ENCODE measurements around the gene WBP4.
"Not testable (repeated sequence)": the region's sequence is repeated elsewhere in the genome, so short reads cannot be mapped to it uniquely, and the experiment has no call there.

Gene WBP4

DNA sequence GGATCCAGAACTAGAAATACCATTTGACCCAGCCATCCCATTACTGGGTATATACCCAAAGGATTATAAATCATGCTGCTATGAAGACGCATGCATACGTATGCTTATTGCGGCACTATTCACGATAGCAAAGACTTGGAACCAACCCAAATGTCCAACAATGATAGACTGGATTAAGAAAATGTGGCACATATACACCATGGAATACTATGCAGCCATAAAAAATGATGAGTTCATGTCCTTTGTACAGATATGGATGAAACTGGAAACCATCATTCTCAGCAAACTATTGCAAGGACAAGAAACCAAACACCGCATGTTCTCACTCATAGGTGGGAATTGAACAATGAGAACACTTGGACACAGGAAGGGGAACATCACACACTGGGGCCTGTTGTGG is 24.8 kb upstream of the WBP4 start:
- H3K4me2 ChIP-seq (ENCODE audit: low read length); H3K23ac ChIP-seq (ENCODE audit: low read length); H2BK5ac ChIP-seq (ENCODE audit: low read length); H3K9ac ChIP-seq (ENCODE audit: low read length); H3K56ac ChIP-seq (ENCODE audit: low read length); H3K4me1 ChIP-seq (ENCODE audit: control insufficient read depth, low read depth, low read length); H4K8ac ChIP-seq (ENCODE audit: low read depth, low read length); DNase-seq; H3K4me3 ChIP-seq (ENCODE audit: low read length); H3K79me2 ChIP-seq (ENCODE audit: control insufficient read depth, insufficient read depth, low read length); H4K5ac ChIP-seq (ENCODE audit: low read length); H3K4ac ChIP-seq (ENCODE audit: low read depth, low read length); H2BK120ac ChIP-seq (ENCODE audit: low read depth, low read length); H3K79me1 ChIP-seq (ENCODE audit: low read length); H3K36me3 ChIP-seq (ENCODE audit: control insufficient read depth, insufficient read depth, low read length); H2BK15ac ChIP-seq (replicated peaks; ENCODE audit: low read depth); H2AK5ac ChIP-seq (ENCODE audit: low read length); H3K18ac ChIP-seq (ENCODE audit: low read length); H3K27me3 ChIP-seq (ENCODE audit: insufficient read depth, low read length, poor library complexity); H3K27ac ChIP-seq (ENCODE audit: low read depth, low read length): not testable (repeated sequence)
- no CpG with 5 or more reads among the region's 5 CpGs for WGBS (ENCODE audit: extremely low coverage, insufficient coverage, low lambda C conversion rate)

DNA sequence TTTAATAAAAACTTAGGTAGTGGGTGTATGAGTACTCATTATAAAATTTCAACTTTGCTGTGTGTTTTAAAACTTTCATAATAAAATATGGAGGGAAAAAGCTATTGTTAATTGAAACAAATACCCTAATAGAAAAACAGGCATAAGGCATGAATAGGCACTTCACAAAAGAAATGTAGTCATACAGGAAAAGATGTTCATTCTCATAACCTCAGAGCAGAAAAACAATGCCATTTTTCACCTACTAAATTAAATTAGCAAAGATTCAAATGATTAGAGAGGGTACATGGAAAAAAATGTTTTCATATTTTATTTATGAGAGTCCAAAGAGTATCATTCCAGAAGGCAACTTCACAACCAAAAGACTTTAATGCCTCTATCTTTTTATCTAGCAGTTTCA is 21.6 kb upstream of the WBP4 start:
- no peak overlapping the region for H3K4me3 ChIP-seq (ENCODE audit: low read length)
- no peak overlapping the region for H3K23ac ChIP-seq (ENCODE audit: low read length)
- H2BK15ac ChIP-seq (replicated peaks; ENCODE audit: low read depth) = no peak overlapping the region

DNA sequence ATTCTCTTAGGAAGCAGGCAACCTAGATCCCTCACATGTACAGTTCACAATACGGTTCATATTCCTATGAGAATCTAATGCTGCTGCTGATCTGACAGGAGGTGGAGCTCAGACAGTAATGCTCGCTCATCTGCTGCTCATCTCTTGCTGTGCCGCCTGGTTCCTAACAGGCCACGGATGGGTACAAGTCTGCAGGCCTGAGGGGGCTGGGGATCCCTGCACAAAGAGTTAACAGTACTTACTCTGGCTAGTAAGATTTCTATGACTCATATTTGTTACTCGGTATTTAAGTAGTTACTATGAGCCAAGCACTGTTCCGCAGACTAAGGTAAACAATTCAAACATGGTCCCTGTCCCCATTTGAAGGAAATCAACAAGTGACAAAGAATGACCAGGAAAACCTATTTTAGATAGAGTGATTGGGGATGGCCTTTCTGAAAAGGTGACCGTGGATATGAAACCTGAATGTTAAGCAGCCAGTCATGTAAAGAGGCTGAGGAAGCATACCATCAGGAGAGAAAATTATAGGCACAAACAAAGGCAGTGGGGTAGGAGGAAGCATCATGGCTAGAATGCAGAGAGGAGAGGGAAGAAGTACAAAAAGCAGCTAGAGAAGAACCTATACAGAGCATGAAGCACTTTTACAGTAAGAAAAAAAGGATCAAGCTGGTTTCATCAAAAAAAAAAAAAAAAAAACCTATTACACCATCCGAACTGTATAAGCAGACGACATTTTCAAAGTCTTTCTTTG is 20.6 kb upstream of the WBP4 start:
- Histone ChIP-seq H3K56ac (ENCODE audit: low read length) (no peak overlapping the region), H4K8ac (ENCODE audit: low read depth, low read length) (no peak overlapping the region), H3K79me2 (ENCODE audit: control insufficient read depth, insufficient read depth, low read length) (no peaks in the 10 kb centered on the region), H3K23ac (ENCODE audit: low read length) (no peak overlapping the region), H3K79me1 (ENCODE audit: low read length) (no peaks in the 10 kb centered on the region), H3K4me3 (ENCODE audit: low read length) (no peak overlapping the region), H3K9ac (ENCODE audit: low read length) (no peak overlapping the region), H3K4me2 (ENCODE audit: low read length) (no peak overlapping the region), H2BK120ac (ENCODE audit: low read depth, low read length) (no peak overlapping the region), H2BK5ac (ENCODE audit: low read length) (no peak overlapping the region), H3K27me3 (ENCODE audit: insufficient read depth, low read length, poor library complexity) (no peaks in the 10 kb centered on the region), H3K4ac (ENCODE audit: low read depth, low read length) (no peak overlapping the region), H3K27ac (ENCODE audit: low read depth, low read length) (no peak overlapping the region), H3K18ac (ENCODE audit: low read length) (no peak overlapping the region), H4K5ac (ENCODE audit: low read length) (no peak overlapping the region), H2AK5ac (ENCODE audit: low read length) (no peak overlapping the region), H3K36me3 (ENCODE audit: control insufficient read depth, insufficient read depth, low read length) (no peaks in the 10 kb centered on the region), H3K4me1 (ENCODE audit: control insufficient read depth, low read depth, low read length) (no peaks in the 10 kb centered on the region), H2BK15ac (replicated peaks; ENCODE audit: low read depth) (no peak overlapping the region)
- no peak for DNase-seq
- WGBS (ENCODE audit: extremely low coverage, insufficient coverage, low lambda C conversion rate) = 100% methylated on average over 2 of the region's 9 CpGs

More for the DNA sequence above, 21.6 kb upstream of the WBP4 start:
- Histone ChIP-seq H3K18ac (ENCODE audit: low read length) (no peak overlapping the region), H2BK120ac (ENCODE audit: low read depth, low read length) (no peak overlapping the region), H4K8ac (ENCODE audit: low read depth, low read length) (no peak overlapping the region), H3K4me2 (ENCODE audit: low read length) (no peak overlapping the region), H4K5ac (ENCODE audit: low read length) (no peak overlapping the region), H2AK5ac (ENCODE audit: low read length) (no peak overlapping the region), H3K56ac (ENCODE audit: low read length) (no peak overlapping the region), H3K27me3 (ENCODE audit: insufficient read depth, low read length, poor library complexity) (no peaks in the 10 kb centered on the region), H3K36me3 (ENCODE audit: control insufficient read depth, insufficient read depth, low read length) (no peaks in the 10 kb centered on the region), H3K4ac (ENCODE audit: low read depth, low read length) (no peak overlapping the region), H3K9ac (ENCODE audit: low read length) (no peak overlapping the region), H3K27ac (ENCODE audit: low read depth, low read length) (no peak overlapping the region), H2BK5ac (ENCODE audit: low read length) (no peak overlapping the region), H3K79me1 (ENCODE audit: low read length) (no peaks in the 10 kb centered on the region), H3K4me1 (ENCODE audit: control insufficient read depth, low read depth, low read length) (no peaks in the 10 kb centered on the region), H3K79me2 (ENCODE audit: control insufficient read depth, insufficient read depth, low read length) (no peaks in the 10 kb centered on the region)
- DNase-seq = no peak

DNA sequence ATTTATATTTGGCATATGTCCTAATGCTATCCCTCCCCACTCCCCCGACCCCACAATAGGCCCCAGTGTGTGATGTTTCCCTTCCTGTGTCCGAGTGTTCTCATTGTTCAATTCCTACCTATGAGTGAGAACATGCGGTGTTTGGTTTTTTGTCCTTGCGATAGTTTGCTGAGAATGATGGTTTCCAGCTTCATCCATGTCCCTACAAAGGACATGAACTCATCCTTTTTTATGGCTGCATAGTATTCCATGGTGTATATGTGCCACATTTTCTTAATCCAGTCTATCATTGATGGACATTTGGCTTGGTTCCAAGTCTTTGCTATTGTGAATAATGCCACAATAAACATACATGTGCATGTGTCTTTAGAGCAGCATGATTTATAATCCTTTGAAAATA is 18.9 kb upstream of the WBP4 start:
- not testable (repeated sequence) for H3K27me3 ChIP-seq (ENCODE audit: insufficient read depth, low read length, poor library complexity); H3K4me1 ChIP-seq (ENCODE audit: control insufficient read depth, low read depth, low read length); H3K18ac ChIP-seq (ENCODE audit: low read length); H2BK5ac ChIP-seq (ENCODE audit: low read length); H3K23ac ChIP-seq (ENCODE audit: low read length); DNase-seq; H3K27ac ChIP-seq (ENCODE audit: low read depth, low read length); H3K36me3 ChIP-seq (ENCODE audit: control insufficient read depth, insufficient read depth, low read length); H2AK5ac ChIP-seq (ENCODE audit: low read length); H3K4ac ChIP-seq (ENCODE audit: low read depth, low read length); H3K4me3 ChIP-seq (ENCODE audit: low read length); H4K5ac ChIP-seq (ENCODE audit: low read length); H3K79me2 ChIP-seq (ENCODE audit: control insufficient read depth, insufficient read depth, low read length); H4K8ac ChIP-seq (ENCODE audit: low read depth, low read length); H2BK15ac ChIP-seq (replicated peaks; ENCODE audit: low read depth); H2BK120ac ChIP-seq (ENCODE audit: low read depth, low read length); H3K79me1 ChIP-seq (ENCODE audit: low read length); H3K9ac ChIP-seq (ENCODE audit: low read length); H3K4me2 ChIP-seq (ENCODE audit: low read length); H3K56ac ChIP-seq (ENCODE audit: low read length)
- no CpG with 5 or more reads among the region's 4 CpGs for WGBS (ENCODE audit: extremely low coverage, insufficient coverage, low lambda C conversion rate)

DNA sequence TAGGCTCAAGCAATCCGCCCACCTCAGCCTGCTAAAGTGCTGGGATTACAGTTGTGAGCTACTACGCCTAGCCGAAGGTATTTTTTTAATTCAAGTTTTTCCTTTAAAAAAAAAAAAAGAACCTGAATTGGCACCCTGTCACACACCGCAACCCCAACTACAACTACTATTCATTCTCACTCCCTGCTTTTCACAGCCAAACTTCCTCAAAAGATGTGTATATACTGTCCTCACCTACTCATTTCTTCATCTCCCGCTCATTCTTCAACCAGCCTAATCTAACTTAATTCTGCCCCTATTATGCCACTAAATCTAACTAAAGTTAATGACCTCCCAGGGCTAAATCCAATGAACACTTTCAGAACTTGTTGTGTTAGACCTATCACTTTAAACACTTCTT is 12.7 kb upstream of the WBP4 start:
- WGBS (ENCODE audit: extremely low coverage, insufficient coverage, low lambda C conversion rate) = 100% methylated on average over 1 of the region's 5 CpGs
- no peak overlapping the region for H2BK5ac ChIP-seq (ENCODE audit: low read length)
- no peak for DNase-seq
- no peak overlapping the region for H3K56ac ChIP-seq (ENCODE audit: low read length)
- H3K9ac ChIP-seq (ENCODE audit: low read length) = no peak overlapping the region
- no peaks in the 10 kb centered on the region for H3K4me1 ChIP-seq (ENCODE audit: control insufficient read depth, low read depth, low read length)
- H3K4me2 ChIP-seq (ENCODE audit: low read length) = no peak overlapping the region
- no peak overlapping the region for H3K18ac ChIP-seq (ENCODE audit: low read length)
- H4K8ac ChIP-seq (ENCODE audit: low read depth, low read length) = no peak overlapping the region
- H3K27me3 ChIP-seq (ENCODE audit: insufficient read depth, low read length, poor library complexity) = no peaks in the 10 kb centered on the region
- no peak overlapping the region for H3K27ac ChIP-seq (ENCODE audit: low read depth, low read length)
- H3K36me3 ChIP-seq (ENCODE audit: control insufficient read depth, insufficient read depth, low read length) = no peaks in the 10 kb centered on the region
- no peak overlapping the region for H2BK120ac ChIP-seq (ENCODE audit: low read depth, low read length)
- no peak overlapping the region for H3K4ac ChIP-seq (ENCODE audit: low read depth, low read length)
- H3K23ac ChIP-seq (ENCODE audit: low read length) = no peak overlapping the region
- H4K5ac ChIP-seq (ENCODE audit: low read length) = no peak overlapping the region
- H3K79me2 ChIP-seq (ENCODE audit: control insufficient read depth, insufficient read depth, low read length) = no peaks in the 10 kb centered on the region
- no peak overlapping the region for H2BK15ac ChIP-seq (replicated peaks; ENCODE audit: low read depth)
- H3K79me1 ChIP-seq (ENCODE audit: low read length) = no peaks in the 10 kb centered on the region
- no peak overlapping the region for H3K4me3 ChIP-seq (ENCODE audit: low read length)
- no peak overlapping the region for H2AK5ac ChIP-seq (ENCODE audit: low read length)
